ENCODE data around the gene RSBN1L.
"Not testable (repeated sequence)": the region's sequence is repeated elsewhere in the genome, so short reads cannot be mapped to it uniquely, and the experiment has no call there.

The RSBN1L gene

DNA sequence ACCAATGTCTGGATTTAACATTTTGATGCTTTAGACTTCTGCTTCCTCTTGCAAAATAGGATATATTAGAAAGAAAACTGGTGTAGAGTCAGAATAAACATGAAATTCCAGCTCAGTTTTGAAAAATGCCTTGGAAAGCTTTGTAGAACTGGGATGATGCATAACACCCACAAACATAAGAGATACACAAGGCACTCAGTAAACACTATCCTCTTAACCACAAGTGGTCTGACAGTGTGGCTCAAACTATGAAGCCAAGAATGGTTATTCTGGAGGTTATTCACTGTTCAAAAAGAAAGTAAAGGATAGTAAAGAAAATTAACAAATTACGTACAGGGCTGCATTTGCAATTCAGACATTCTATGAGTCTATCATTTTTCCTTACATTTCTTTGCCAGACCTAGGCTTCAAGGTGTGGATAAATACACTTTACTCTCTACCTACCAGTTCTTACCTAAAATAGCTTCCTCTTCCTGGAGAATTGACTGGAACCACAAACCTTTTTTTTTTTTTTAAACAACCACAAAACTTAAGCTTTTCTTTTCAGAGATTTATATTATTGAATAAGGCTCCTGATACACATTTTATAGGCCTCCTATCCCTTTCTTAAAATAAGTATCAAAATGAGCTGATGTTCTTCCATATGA lies 9.0 kb upstream of the RSBN1L start:
- no peak for DNase-seq

DNA sequence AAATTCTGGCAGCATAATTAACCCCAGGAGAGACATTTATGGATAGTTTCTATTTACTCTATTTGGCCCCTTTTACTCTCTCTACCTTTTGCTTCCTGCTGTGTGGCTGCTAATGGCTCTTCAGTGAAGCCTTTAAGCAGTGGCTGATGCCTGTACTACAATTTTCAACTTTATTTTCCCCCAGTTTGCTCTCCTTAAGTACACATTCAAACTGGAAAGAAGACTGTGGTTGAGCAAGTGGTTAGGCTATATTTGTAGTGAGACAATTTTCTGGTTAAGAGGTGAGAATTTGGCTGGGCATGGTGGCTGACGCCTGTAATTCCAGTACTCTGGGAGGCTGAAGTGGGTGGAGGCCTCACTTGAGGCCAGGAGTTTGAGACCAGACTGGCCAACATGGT lies 8.5 kb upstream of the RSBN1L start:
- DNase-seq: no peak

DNA sequence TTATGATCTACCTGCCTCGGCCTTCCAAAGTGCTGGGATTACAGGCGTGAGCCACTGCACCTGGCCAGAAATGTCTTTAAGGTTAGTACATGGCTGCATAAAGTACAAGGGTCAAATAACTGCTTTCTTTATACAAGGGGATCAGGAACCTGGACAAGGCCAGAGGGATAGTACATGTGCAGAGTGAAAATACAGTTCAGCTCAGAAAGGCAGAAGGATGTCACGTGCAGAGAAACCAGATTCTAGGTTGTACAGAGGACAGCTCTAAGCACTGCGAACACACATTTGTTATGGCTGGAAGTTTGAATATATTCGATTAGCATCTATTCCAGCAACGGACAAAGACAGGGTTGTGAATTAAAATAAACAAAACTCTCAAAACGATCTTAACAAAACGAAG lies 6.0 kb upstream of the RSBN1L start:
- no peak for DNase-seq

DNA sequence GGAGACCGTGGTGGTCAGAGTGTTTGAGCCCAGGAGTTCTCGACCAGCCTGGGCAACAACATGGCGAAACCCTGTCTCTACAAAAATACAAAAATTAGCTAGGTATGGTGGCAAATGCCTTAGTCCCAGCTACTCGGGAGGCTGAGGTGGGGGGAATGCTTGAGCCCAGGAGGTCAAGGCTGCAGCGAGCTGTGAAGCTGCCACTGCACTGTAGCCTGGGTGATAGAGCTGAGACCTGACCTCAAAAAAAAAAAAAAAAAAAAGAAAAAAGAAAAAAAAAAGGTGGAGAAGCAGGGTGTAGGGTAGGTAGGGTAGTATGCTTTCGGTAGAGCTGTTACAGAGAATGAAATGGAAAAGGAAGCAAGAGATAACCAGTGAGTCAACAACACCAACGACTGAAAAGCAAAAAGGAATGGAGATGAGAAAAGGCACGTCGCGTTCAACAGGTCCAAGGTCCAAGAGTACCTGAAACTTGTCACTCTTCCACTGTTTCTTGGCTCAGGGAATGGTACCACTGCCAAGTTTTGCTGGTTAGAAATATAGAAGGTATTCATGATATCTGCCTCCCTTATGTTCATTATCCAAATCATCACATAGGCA lies 4.3 kb upstream of the RSBN1L start:
- no peak for DNase-seq

DNA sequence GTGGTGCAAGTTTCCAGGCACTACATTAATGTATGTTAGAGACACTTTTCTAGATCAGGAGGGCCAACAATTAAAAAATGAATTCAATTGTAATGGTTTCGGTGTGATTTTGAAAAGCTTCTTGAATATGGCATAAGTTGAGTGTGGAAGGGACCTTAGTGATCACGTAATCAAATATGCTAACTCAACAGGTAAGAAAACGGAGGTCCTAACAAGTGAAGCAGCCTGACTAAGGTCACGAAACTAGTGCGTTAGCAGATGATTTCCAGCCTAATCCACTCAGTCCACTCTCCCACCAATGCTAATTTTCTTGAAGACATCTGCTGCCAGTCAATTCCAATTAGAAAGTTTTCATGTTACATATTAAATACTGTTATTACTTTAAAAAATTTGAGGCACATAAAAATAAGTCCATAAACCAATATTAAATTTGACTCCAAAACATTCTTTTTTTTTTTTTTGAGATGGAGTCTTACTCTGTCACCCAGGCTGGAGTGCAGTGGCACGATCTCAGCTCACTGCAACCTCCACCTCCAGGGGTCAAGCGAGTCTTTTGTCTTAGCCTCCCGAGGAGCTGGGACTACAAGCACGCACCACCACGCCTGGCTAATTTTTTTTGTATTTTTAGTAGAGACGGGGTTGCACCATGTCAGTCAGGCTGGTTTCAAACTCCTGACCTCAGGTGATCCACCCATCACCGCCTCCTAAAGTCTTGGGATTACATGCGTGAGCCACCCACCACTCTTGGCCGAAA lies 2.3 kb upstream of the RSBN1L start:
- no peak for DNase-seq

DNA sequence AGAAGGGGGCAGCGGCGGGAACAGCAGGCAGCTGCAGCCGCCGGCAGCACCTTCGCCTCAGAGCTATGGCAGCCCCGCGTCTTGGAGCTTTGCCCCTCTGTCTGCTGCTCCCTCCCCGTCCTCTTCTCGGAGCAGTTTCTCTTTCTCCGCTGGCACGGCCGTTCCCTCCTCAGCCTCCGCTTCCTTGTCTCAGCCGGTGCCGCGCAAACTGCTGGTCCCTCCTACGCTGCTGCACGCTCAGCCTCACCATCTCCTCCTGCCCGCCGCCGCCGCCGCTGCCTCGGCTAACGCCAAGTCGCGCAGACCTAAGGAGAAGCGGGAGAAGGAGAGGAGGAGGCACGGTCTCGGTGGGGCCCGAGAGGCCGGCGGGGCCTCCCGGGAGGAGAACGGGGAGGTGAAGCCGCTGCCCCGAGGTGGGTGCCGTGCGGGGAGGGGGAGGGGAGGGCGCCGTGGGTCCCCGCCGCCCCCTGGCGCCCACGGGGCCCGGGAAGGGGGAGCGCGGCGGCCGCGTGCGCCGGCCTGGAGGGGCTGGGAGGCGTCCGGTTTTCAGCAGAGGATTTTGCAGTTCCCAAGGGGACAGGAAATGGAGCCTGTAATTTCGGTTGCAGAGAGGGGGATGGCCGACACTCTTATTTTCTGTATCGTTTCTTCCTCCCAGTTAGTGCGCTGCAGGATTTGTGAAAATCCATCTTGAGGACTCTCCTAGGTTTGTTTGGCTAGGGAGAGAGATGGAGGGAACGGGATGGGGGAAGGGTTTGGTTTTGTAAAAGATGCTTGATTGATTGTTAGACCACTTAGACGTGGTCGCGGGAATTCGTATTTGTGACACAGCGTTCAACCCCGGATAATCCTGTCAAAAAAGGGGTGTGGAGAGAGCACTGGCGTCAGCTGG lies 630 bp downstream of the RSBN1L start:
- DNase-seq: peak; percentile 98

DNA sequence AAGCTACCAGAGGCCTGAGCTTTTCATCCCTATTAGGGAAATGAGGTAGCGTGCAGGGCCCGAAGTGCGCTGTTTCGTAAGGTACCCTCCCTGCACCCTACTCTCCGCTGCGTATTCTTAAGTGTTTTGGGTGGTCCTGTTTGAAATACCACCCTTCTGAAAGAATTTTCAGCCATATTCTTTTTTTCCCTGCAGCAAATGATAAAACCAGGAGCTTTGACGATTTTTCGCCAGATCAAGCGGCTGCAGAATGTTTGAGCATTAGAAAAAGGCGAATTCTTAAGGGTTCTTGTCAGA lies 1.2 kb downstream of the RSBN1L start:
- no peak for DNase-seq

DNA sequence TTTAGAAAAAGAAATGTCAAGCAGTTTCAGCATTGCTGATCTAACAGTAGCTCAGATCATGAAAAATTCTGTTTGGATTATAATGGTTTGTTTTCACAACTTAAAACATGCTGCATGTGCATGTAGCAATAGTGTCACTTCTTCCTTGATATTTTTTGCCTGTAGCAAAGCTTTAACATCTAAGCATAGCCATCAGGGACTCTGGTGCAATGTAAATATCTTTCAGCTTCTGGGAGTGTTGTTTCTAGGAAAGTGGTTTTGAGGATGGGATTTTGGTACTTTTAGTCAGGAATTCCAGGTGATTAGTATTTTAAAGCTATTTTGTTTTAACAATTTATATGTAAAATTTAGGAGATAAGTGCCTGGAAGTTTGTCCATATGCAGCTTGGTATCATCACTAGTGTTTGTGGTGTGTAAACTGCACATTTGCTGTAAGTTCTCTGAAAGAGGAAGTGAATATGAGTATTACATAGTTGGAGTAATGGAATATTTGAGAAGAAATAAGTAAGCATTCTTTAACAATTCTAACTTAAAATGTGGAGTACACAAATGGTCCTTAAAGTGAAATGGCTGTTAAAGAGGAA lies 1.9 kb downstream of the RSBN1L start:
- no peak for DNase-seq

DNA sequence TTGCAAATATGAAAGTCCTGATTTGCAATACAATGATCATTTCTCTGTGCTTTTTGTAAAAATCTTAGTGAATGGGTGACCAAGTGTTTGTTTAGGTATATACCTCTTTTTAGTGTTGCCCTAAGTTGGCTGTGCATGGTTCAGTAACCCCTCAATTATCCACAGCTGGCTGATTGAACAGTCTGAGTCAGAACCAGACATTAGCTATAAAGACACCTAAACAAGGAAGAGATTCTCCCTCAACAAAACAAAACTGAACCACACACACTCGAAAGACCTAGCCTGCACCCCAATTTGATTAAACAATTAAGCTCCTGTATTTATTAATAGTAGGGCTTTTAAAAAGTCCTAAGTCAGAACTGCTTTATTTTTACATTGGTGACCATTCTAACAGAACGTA lies 2.8 kb downstream of the RSBN1L start:
- DNase-seq: no peak

DNA sequence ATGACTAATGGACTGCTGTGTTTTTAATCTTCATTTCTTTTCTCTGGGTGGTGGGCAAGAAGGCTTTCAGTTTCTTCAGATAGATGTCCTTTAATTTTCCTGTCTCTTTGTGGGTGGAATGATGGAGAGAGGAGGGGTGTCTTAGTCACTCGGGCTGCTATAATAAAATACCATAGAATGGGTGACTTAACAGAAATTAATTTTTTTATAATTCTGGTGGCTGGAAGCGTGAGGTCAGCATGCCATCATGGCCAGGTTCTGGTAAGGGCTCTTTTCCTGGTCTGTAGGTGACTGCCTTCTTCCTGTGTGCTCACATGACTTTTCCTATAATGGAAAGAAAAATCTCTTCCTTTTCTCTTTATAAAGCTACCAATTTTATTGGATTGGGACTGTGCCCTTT lies 6.3 kb downstream of the RSBN1L start:
- DNase-seq: no peak

DNA sequence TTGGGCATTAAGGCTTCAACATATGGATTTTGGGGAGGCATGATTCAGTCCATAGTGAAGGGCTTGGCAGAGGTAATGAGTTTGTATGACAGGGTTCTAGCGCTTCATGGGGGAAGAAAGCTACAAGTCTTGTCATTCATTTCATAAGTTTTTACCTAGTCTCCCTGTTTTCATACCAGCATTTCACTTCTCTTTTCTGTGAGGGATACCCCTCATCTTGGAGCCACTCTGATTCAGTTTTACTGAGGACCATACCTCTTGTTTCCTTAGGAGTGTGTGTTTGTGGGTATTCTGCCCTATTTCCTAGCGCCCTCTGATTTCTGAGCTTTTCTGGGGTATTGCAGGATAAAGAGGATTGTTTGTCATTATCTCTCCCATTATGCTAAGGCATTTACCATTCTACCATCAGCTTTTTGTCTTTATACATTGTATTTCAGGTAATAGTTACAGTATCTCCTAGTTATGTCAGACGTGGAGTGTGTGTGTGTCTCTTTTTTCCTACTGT lies 6.8 kb downstream of the RSBN1L start:
- no peak for DNase-seq

DNA sequence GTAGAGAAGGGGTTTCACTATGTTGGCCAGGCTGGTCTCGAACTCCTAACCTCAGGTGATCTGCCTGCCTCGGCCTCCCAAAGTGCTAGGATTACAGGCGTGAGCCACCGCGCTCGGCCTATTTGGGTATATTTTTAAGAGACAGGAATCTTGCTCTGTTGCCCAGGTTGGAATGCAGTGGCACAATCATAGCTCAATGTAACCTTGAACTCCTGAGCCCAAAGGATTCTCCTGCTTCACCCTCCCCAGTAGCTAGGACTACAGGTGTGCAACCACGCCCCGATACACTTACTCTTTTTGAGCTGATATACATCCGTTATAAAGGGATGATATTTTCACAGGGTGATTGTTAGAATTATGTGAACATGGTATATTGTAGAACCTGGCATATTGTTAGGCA lies 7.4 kb downstream of the RSBN1L start:
- not testable (repeated sequence) for DNase-seq

DNA sequence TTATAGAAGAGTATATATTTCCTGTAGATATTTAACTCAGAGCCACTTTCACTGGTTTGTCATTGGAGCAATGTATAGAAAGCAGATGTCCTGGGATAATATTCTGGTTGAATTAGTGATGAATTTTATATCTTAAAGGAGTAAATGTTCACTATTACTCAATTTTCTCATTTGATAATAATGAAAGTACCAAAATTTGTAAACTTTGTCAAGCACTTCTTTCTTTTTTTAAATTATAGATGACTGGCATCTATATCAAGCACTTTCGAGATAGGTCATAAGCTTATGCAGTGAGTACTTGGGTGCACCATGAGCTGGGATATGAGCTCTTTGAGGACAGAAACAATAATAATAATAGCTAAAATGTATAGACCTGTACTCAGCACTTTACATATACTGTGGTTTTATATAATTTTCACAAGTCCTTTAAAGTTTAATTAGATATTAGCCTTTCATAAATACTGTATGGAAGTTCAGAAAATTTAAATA lies 11.3 kb downstream of the RSBN1L start:
- DNase-seq: no peak

DNA sequence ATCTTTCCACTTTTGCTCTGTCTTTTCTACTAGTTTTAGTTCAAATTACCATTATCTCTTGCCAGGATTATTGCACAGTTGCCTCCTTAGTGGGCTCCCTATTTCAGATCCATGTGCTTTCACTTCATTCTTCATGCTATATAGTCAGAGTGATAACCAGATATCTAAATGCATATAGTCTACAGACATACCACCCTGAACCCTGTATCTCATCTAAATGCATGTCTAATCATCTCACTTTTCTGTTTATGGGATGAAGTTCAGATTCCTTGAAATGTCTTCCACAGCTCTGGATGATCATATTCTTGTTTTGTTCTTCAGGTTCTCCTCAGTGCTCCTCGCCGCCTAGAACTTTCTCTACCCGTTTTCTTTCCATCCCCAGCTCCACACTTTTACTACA lies 13.8 kb downstream of the RSBN1L start:
- DNase-seq: no peak

DNA sequence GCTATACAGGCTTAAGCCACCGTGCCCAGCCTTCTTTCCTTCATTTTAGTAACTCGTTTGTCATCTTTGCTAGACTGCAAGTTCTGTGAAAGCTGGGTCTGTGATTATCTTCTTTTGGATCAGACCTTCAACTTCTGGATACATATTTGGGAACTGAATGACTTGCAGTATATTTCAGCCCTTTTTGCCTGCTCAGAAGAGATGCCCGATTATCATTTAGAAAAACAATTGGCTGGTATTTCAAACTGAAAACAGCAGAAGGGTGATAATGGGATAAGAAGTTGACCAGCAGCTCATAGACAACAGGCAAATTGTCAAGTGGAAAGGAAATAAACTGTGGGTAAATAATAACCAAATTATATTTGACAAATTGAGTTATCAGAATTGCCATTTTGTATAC lies 14.6 kb downstream of the RSBN1L start:
- no peak for DNase-seq

DNA sequence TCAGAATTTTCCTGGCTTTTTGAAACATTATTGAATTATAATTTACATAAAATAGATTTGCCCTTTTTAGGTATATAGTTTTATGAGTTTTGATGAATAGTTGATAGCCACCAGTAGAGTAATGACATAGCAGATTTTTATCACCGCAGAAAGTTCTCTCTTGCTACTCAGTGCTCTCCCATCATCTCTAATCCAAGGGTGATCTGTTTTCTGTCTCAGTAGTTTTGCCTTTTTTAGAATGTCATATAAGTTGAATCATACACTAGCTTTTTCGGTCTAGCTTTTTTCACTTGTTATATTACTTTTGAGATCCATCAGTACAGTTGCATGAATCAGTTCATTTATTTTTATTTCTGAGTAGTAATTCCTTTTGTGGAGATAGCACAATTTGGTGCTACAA lies 17.9 kb downstream of the RSBN1L start:
- no peak for DNase-seq

DNA sequence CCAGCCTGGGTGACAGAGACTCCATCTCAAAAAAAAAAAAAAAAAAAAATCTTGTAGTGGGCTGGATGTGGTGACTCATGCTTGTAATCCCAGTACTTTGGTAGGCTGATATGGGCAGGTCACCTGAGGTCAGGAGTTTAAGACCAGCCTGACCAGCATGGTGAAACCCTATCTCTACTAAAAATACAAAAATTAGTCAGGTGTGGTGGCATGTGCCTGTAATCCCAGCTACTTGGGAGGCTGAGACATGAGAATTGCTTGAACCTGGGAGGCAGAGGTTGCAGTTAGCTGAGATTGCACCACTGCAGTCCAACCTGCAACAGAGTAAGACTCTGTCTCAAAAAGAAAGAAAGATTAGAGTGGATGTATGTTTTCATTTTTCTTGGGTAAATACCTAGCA lies 18.7 kb downstream of the RSBN1L start:
- not testable (repeated sequence) for DNase-seq

DNA sequence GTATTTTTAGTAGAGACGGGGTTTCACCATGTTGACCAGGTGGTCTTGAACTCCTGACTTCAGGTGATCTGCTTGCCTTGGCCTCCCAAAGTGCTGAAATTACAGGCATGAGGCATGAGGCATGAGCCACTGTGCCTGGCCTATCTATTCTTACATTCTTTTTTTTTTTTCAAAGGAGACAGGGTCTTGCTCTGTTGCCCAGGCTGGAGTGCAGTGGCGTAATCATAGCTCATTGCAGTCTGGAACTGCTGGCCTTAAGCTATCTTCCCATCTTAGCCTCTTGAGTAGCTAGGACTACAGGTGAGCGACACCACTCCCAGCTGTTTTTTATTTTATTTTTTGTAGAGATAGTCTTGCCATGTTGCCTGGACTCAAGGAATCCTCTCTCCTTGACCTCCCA lies 20.5 kb downstream of the RSBN1L start:
- no peak for DNase-seq

DNA sequence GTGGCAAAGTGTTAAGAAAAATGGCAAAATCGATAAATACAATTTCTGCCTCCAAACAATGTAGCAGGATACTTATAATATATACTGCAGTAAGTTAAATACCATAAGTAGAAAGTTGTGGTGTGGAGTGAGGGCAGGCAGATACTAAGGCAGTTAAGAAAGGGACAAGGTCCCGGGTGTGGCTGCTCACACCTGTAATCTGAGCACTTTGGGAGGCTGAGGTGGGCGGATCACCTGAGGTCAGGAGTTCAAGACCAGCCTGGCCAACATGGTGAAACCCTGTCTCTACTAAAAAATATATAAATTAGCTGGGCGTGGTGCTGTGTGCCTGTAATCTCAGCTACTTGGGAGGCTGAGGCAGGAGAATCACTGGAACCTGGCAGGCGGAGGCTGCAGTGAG lies 21.3 kb downstream of the RSBN1L start:
- DNase-seq: not testable (repeated sequence)

DNA sequence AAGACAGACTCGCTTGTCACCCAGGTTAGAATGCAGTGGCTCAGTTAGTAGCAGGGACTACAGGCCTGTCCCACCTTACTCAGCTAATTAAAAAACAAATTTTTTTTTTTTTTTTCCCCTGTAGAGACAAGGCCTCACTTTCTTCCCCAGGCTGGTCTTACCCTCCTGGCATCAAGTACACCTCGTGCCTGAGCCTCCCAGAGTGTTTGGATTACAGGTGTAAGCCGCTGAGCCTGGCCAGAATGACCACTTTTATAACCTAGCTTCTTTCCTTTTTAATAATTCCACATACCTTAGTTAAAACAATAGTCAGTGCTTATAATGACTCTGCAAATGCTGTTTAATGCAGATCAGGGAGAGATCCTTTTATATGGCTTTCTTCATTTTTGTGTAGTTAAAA lies 31.3 kb downstream of the RSBN1L start:
- DNase-seq: no peak

DNA sequence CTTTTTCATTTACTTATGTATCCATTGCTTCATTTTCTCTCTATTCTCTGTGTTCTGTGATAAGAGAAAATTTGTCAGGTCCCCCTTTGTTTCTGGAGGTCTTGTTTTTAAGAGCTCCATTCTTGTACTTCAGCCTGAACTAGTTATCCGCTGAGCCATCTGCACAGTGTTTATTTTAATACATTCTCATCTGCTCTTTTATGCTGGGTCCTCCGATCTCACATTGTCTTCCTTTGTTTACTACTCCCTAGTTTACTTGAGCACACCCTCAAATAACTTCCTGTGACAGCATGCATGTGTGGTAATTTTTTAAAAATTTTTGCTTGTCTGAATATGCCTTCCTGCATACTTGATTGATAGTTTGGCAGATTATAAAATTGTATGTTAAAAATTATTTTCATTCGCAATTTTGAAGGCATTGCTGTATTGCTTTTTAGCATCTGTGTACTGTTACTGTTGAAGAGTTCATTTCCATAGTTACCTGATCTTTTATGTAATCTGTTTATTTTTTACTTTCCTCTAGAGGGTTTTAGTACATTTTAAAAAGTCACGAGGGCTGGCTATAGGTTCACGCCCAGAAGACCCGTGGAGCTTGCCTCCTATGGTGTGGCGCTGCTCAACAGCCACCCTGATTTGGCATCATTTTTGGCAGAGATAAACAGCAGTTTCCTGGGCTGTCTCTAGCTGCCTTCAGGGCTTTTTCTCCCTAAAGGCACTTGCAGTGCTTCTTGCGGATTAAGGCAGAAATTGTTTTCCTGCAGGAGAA lies 31.9 kb downstream of the RSBN1L start:
- no peak for DNase-seq
